ENCODE data around the gene MEST.
"Not testable (repeated sequence)": the region's sequence is repeated elsewhere in the genome, so short reads cannot be mapped to it uniquely, and the experiment has no call there.

Gene MEST

GRCh38 chr7:130491841-130492522 lies at the start of gene MEST:
Gene MEST, plus strand, starts transcription at chr7:130492085. Its CDS starts 229 bp downstream, at chr7:130492314.
- no peak for DNase-seq

DNA sequence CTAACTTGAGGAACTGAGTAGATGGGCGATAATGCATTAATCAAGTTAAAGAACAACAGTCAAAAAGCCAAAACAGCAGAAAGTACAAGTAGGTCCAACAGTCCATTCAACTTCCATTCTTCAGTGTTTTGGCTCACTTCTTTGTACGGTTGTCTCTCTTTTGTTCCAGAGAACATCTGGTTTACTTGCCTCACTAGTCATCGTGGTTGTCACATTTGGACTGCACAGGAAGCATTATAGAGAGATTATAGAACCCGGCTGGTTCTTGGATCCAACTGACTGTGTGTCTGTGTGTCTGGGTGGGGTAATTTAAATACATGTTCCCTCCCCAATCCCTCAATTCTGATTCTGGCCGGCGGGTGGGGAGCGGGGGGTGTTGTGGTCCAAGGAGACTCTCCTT lies 49.3 kb upstream of the MEST start:
- DNase-seq: no peak

DNA sequence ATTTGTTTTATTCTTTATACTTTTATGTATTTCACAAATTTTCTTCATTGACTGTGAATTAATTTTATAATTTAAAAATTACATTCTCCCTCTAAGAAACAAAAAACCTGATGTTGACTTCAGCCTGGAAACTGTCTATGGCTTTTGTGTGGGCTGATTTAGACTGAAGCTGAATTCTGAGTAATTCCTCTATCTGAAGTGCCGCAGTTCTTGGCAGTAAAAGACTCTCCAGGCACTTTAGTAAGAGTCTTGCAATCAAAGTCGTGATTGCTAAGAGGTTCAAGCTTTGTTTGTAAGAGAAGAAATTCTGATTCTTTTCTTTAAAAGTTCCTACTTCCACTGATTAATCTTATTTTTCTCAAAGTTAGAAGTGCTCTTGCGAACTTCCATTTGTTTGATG lies 47.7 kb upstream of the MEST start:
- no peak for DNase-seq

GRCh38 chr7:130444751-130445407 lies 47.0 kb upstream of the MEST start:
- DNase-seq: no peak

- DNase-seq: no peak
Measured at GRCh38 chr7:130446259-130446658, 45.6 kb upstream of the MEST start.

- DNase-seq: not testable (repeated sequence)
Measured at GRCh38 chr7:130451344-130451743, 40.5 kb upstream of the MEST start.

DNA sequence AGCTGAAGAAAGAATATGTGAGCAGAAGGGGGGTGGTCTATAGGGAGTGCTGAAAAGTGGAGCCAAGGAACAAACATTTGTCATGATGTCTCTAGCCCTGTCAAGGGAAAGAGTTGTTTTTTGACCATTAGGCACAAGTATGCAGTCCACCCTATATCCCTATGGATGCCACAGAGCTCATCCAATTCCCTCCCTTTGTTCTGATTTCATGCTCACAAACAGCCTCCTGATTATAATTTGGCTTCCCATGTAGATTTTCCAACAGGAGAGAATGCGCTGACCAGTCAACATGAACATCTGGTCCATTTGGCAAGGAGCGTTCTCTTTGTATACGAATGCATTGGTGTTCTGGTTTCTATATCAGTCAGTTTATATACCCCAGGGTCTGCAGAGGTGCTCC lies 38.9 kb upstream of the MEST start:
- DNase-seq: no peak

GRCh38 chr7:130454959-130455358 lies 36.9 kb upstream of the MEST start:
- no peak for DNase-seq

- no peak for DNase-seq
Measured at GRCh38 chr7:130458257-130458656, 33.6 kb upstream of the MEST start.

DNA sequence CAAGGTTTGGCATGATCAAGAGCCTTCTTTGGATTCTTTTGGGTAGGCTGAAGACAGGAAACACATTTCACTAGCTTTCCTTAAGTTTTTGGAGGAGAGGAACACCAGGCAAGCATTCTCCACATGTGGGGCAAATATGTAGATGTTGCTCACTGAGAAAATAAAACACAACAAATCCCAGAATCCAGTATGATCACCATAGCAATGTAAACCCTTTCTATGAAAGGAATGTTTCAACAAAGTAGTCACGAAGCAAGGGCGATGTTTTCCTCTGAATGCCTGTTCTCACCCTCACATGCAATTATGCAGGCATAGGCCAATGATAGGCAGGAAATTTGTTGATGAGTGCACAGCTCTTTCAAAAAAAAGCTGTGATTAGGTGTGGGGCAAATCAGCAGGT lies 30.6 kb upstream of the MEST start:
- no peak for DNase-seq

DNA sequence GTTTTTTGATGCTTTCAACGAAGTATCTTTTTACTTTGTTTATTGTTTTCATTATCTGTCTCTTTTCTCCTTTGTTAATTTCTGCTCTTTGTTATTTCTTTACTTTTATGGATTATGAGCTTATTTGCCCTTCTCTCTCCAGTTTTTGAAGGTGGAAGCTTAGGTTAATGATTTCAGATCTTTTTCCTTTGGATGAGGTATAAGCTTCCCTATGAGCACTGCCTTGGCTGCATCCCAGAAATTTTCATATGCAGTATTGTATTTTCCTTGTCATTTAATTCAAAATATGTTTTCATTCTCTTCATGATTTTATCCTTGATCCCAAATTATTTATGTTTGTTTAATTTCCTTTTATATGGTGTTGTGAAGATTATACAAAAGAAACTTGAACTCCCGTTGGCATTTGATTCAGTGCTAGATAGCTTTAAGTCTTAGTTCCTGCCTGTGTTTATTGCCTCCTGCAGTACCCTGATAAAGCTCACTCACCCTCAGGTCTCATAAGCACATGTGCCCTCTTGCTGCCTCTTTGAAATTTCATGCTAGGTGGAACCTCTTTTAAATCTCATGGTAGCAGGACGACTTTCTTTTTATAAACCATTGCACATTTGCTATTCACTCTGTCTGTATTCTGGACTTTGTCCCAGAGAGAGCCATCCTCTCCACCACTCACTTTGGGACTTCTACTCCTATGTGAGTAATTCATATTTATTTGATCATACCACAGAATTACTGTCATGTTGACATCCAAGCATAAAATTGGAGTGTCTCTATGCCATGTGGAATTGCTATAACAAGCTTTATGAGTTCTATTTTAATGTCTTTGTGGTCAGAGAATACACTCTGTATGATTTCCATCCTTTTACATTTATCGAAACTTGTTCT lies 28.1 kb upstream of the MEST start:
- DNase-seq: no peak

GRCh38 chr7:130468612-130469011 lies 23.3 kb upstream of the MEST start:
- no peak for DNase-seq

GRCh38 chr7:130471974-130472373 lies 19.9 kb upstream of the MEST start:
- no peak for DNase-seq

- no peak for DNase-seq
Measured at GRCh38 chr7:130473289-130473688, 18.6 kb upstream of the MEST start.

DNA sequence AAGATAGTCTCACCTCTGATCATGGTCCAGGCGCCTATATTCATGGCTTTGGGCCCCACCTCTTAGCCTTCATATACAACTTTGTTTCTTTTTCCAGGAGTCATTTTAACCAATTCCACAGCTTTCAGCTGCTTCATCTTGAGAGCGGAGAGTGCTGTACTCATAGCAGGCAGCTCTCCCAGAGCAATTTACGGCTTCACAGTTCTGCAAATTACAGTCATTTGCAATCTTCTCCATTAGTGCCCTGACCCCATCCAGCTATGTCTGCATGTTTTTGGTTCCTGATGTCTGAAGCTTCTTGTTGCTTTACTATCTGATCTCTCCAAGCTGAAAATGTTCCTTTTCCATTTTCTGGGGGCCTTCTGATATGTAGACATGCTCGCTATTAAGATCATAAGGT lies 18.0 kb upstream of the MEST start:
- DNase-seq: no peak

GRCh38 chr7:130475776-130476175 lies 16.1 kb upstream of the MEST start:
- DNase-seq: no peak

- no peak for DNase-seq
Measured at GRCh38 chr7:130476297-130477150, 15.4 kb upstream of the MEST start.

GRCh38 chr7:130478991-130479390 lies 12.9 kb upstream of the MEST start:
- DNase-seq: no peak

DNA sequence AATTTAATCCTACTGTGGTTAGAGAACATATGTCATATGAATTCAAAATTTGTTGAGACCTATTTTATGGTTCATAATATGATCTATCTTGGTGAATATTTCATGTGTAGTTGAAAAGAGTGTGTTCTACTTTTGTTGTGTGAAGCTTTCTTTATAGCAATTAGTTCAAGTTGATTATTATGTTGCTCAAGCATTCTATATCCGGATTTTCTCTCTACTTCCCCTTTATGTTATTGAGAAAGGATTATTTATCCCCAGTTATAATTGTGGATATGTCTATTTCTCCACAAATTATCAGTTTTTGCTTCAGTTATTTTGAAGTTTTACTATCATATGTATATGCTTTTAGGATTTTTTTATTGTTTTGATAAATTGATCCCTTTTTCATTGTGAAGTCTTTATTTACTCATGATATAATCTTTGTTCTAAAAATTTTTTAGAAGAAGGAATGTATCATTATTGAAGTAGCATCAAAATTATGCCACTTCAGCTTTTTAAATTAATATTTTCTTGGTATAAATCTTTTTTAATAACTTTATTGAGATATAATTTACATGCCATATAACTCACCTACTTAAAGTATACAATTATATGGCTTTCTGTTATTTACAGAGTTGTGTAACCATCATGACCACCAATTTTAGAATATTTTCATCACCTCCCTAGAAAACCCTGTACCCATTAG lies 12.0 kb upstream of the MEST start:
- no peak for DNase-seq

GRCh38 chr7:130481898-130482297 lies 10.0 kb upstream of the MEST start:
- no peak for DNase-seq

GRCh38 chr7:130483031-130483430 lies 8.9 kb upstream of the MEST start:
- DNase-seq: no peak

- DNase-seq: no peak
Measured at GRCh38 chr7:130485734-130486113, 6.2 kb upstream of the MEST start.

Data from activated gamma-delta T cell treated with Interleukin-2 at 50 U/mL for 16 hours (primary cell).